Coronary artery (tissue), 2 donors: ENCODE data around the gene RAD51B.

Source experiments
- DNase-seq: peaks from one replicate; pipeline ENCODE4 v3.0.0-alpha.2; 2017; ENCODE audit warnings: low spot score
- H3K27ac ChIP-seq, 2 donors: fragments of 200-600 bp; sonication (generic); one replicate each; pipeline ENCODE4 v1.5.1; 2016 to 2019
- H3K4me3 ChIP-seq: fragments of 200-600 bp; sonication (generic); 2 replicates; pipeline ENCODE4 v1.5.1; 2016; ENCODE audit warnings: mild to moderate bottlenecking, moderate library complexity
- CTCF ChIP-seq: fragments of 200-600 bp; sonication (generic); IDR thresholded peaks from one replicate; pipeline ENCODE4 v1.5.1; 2019; ENCODE audit warnings: antibody characterized with exemption

The RAD51B gene

GRCh38 chr14:68135028-68135427 is 315.4 kb downstream of the RAD51B start:
- Histone ChIP-seq H3K4me3 (no peak overlapping the region), H3K27ac (peak overlapping the region in 1 of 2 donors; percentile 9)
- DNase-seq = no peak
- no peak for TF ChIP-seq CTCF

- Histone ChIP-seq H3K4me3 (no peak overlapping the region), H3K27ac (peak overlapping the region; percentile 7 to 9)
- no peak for TF ChIP-seq CTCF
- DNase-seq = no peak
Observed at GRCh38 chr14:68135566-68135965, 316.0 kb downstream of the RAD51B start.

- DNase-seq = peak; percentile 78
- Histone ChIP-seq H3K4me3 (no peak overlapping the region), H3K27ac (peak overlapping the region; percentile 52 to 58)
- TF ChIP-seq CTCF = no peak
Observed at GRCh38 chr14:68137704-68138619, 318.4 kb downstream of the RAD51B start.

- Histone ChIP-seq H3K4me3 (no peak overlapping the region), H3K27ac (peak overlapping the region; percentile 65 to 80)
- no peak for TF ChIP-seq CTCF
- DNase-seq = no peak
Observed at GRCh38 chr14:68139431-68140075, 320.0 kb downstream of the RAD51B start.

GRCh38 chr14:68140076-68140741 is 320.6 kb downstream of the RAD51B start:
- DNase-seq = no peak
- no peak for TF ChIP-seq CTCF
- Histone ChIP-seq H3K27ac (peak overlapping the region; percentile 65 to 80), H3K4me3 (no peak overlapping the region)

- DNase-seq = no peak
- TF ChIP-seq CTCF = no peak
- Histone ChIP-seq H3K27ac (peak overlapping the region; percentile 65 to 80), H3K4me3 (no peak overlapping the region)
Observed at GRCh38 chr14:68140806-68141205, 321.2 kb downstream of the RAD51B start.
